Measurements from ENCODE around the gene IRF2.

- TF ChIP-seq, protein P1, sequence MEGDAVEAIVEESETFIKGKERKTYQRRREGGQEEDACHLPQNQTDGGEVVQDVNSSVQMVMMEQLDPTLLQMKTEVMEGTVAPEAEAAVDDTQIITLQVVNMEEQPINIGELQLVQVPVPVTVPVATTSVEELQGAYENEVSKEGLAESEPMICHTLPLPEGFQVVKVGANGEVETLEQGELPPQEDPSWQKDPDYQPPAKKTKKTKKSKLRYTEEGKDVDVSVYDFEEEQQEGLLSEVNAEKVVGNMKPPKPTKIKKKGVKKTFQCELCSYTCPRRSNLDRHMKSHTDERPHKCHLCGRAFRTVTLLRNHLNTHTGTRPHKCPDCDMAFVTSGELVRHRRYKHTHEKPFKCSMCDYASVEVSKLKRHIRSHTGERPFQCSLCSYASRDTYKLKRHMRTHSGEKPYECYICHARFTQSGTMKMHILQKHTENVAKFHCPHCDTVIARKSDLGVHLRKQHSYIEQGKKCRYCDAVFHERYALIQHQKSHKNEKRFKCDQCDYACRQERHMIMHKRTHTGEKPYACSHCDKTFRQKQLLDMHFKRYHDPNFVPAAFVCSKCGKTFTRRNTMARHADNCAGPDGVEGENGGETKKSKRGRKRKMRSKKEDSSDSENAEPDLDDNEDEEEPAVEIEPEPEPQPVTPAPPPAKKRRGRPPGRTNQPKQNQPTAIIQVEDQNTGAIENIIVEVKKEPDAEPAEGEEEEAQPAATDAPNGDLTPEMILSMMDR (IDR thresholded peaks at IDR 0.05) = no peak
- no peak for TF ChIP-seq ZFX (IDR thresholded peaks at IDR 0.05; ENCODE audit: borderline replicate concordance)
Observed at GRCh38 chr4:184476695-184477094, 2.3 kb upstream of the IRF2 start.

Data from 22Rv1 (cell line).